OCI-LY1 (cell line): ENCODE measurements around the gene RAI1.

ENCODE experiments used
- EZH2 ChIP-seq: fragments of 200-600 bp; sonication (generic), shearing (Covaris generic); IDR thresholded peaks from 2 replicates; pipeline ENCODE4 v1.8.0; 2017; ENCODE audit warnings: borderline replicate concordance, mixed run types, mild to moderate bottlenecking, antibody characterized with exemption, low read length, moderate library complexity, mixed read lengths
- TF ChIP-seq, protein P1 (sequence below): fragments of 200-600 bp; sonication (generic), shearing (Covaris generic); IDR thresholded peaks from 2 replicates; pipeline ENCODE4 v1.5.1; 2017; ENCODE audit warnings: mild to moderate bottlenecking, antibody characterized with exemption, low read length, moderate library complexity, mixed read lengths

DNA sequence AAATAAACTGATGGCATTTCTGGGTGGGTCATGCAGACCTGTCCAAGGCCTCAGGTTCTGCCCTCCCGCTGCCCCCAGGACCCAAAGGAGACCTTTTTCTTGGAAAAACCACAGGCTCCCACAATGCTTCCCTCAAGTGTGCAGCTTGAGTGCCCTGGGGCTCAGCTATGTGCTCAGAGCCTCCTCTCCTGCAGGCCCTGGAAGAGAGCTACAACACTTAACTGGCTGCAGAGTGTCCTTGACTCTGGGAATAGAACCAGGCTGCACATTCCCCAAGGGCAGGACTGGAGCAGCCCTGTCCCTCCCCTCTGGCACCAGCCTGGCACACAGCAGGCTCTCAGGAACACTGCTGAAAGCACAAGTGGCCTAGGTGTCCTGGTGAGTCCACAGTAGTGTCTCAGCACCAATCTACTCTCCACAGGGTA is 160.4 kb downstream of the RAI1 start:
- TF ChIP-seq, protein P1, sequence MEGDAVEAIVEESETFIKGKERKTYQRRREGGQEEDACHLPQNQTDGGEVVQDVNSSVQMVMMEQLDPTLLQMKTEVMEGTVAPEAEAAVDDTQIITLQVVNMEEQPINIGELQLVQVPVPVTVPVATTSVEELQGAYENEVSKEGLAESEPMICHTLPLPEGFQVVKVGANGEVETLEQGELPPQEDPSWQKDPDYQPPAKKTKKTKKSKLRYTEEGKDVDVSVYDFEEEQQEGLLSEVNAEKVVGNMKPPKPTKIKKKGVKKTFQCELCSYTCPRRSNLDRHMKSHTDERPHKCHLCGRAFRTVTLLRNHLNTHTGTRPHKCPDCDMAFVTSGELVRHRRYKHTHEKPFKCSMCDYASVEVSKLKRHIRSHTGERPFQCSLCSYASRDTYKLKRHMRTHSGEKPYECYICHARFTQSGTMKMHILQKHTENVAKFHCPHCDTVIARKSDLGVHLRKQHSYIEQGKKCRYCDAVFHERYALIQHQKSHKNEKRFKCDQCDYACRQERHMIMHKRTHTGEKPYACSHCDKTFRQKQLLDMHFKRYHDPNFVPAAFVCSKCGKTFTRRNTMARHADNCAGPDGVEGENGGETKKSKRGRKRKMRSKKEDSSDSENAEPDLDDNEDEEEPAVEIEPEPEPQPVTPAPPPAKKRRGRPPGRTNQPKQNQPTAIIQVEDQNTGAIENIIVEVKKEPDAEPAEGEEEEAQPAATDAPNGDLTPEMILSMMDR = no peak
- no peak for TF ChIP-seq EZH2
